AG10803 (cell line): ENCODE measurements around the gene AGO4.
"Not testable (repeated sequence)": the region's sequence is repeated elsewhere in the genome, so short reads cannot be mapped to it uniquely, and the experiment has no call there.

Source experiments
- DNase-seq: peaks from one replicate; pipeline ENCODE4 v3.0.0; 2010; ENCODE audit warnings: low read depth
- H3K4me3 ChIP-seq: 2 replicates; pipeline ENCODE4 v1.5.1; 2011; ENCODE audit warnings: mild to moderate bottlenecking, low read length, control low read depth
- CTCF ChIP-seq: conservative IDR thresholded peaks from 2 replicates; pipeline ENCODE4 v1.5.1; 2011; ENCODE audit warnings: mild to moderate bottlenecking, low read length, control low read depth, inconsistent platforms

The AGO4 gene

GRCh38 chr1:35797380-35797779 is 10.4 kb upstream of the AGO4 start:
- no peak for DNase-seq
- no peak overlapping the region for H3K4me3 ChIP-seq
- TF ChIP-seq CTCF, result no peak

GRCh38 chr1:35798019-35798418 is 9.8 kb upstream of the AGO4 start:
- H3K4me3 ChIP-seq, DNase-seq: not testable (repeated sequence)

DNA sequence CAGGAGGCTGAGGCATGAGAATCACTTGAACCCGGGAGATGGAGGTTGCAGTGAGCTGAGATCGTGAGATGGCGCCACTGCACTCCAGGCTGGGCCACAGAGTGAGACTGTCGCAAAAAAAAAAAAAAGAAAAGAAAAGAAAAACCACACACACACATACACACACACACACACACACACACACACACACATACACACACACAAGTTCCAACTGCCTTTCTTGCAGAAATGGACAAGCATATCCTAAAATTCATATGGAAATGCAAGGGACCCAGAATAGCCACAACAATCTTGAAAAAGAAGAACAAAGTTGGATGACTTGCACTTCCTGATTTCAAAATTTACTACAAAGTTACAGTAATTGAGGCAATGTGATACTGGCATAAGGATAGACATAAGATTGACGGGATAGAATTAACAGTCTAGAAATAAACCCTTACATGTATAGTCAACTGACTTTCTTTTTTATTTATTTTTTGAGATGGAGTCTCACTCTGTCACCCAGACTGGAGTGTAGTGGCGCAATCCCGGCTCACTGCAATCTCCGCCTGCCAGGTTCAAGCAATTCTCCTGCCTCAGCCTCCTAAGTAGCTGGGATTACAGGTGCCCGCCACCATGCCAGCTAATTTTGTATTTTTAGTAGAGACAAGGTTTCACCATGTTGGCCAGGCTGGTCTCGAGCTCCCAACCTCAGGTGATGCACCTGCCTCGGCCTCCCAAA is 7.5 kb upstream of the AGO4 start:
- not testable (repeated sequence) for DNase-seq, H3K4me3 ChIP-seq

DNA sequence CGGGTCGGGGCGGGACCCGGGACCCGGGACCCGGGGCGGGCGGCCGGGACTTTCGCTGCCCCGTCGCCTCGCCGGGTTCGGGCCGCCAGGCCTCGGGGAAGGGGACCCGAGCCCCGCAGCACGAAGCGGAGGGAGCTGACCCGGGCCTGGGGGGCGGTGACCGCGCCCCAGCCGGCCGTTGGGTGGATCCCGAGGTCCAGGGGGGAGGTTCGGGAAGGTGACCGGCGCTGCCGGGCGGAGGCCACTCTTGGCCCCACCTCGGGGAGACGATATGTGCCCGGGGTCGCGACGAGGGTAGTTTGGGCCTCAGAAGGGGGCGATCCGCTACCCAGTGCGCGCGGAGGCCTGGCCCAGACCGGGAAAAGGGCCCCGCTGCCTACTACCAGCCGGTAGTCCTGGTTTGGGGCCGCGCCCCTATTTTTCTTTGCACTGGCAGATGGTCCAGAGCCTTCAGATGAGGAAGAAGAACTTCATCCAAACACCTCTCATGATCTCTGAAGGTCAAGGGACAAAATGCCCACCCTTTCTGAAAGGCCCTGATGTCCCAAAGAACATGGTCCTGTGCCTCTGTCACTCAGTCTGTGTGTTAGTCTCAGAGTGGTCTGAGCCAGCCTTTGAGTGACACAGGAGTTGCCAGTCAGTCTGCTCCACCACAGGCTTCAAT is 766 bp downstream of the AGO4 start:
- peak; percentile 21 for DNase-seq
- H3K4me3 ChIP-seq, result peak overlapping the region; percentile 78
- TF ChIP-seq CTCF, result no peak

DNA sequence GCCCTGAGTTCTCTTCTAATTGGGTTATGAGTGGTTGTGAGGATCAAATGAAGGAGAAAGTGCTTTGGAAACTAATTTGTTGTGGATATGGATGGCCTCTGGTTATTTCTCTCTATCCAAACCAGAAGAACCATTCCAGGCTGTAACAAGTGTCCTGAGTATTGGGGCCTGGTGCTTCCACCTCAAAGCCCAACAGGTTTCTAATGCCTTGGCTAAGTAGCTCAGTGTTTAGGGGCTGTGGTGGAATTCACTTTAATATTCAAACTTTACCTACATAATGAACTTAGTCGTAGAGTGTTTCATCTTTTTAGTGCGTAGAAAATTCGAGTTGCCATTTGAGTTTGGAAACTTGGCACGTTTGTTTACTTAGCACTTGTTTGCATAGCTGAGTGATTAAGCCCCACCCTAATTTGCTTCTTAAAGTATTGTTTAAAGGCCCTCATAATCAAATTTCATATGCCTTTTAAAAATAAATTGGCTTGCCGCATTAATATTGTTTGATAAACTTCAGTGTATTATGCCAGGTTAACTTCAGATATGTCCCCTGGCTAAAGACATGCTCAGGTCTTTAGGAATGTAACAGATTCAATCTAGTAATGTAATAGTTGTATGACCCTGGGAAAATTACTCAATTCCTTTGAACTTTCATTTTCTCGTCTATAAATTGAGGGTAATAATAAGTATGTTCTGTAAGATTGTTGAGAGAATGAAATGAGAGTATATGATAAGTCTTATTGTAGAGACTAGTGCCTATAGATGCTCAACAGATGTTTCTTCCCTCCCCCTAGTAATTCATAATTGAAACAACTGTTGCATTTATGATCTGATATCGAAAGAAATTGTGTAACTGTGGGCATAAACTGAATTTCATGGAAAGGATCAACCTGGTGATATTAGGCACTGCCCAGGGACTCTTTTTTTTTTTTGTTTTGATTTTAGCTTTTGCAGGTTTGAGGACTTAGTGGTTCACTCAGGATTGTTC is 1.6 kb downstream of the AGO4 start:
- no peak for TF ChIP-seq CTCF
- DNase-seq, result peak; percentile 9
- H3K4me3 ChIP-seq, result peak overlapping the region; percentile 78

DNA sequence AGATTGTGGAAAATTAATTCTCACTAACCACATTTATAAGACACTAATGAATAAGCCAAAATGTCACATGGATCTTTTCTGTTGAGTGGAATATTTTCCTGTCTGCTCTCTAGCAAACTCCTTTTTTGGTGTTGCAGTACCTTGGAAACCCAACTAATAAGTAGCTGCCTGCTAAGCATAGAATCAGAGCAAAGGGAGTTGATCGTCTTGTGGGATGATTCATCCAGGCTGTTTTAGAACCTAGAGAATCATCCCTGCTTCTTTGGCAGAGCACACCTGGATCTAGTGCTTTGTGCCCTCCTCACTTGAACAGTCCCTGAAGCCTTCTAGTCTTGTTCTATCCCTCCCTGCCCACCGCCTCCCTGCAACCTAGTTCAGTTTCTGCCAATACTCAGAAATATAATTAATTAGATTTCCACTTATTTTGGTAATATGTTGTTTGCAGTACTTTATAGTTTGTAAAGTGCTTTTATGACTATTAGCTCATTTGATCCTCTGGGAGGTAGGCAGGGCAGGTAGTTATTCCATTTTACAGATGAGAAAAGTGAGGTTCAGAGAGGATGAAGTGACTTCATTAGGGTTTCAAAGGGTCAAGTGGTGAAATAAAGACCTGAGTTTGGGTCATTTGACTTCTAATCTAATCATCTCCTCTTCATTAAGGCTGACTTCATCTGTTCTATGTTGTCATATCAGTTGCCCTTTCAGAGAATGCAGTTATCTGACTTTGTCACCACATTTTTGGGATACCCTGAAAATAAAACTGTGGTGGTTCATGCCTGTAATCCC is 2.5 kb downstream of the AGO4 start:
- no peak overlapping the region for H3K4me3 ChIP-seq
- no peak for TF ChIP-seq CTCF
- DNase-seq, result peak; percentile 37

- DNase-seq, H3K4me3 ChIP-seq: not testable (repeated sequence)
These were observed 4.9 kb downstream of the AGO4 start for GRCh38 chr1:35812754-35813153.

DNA sequence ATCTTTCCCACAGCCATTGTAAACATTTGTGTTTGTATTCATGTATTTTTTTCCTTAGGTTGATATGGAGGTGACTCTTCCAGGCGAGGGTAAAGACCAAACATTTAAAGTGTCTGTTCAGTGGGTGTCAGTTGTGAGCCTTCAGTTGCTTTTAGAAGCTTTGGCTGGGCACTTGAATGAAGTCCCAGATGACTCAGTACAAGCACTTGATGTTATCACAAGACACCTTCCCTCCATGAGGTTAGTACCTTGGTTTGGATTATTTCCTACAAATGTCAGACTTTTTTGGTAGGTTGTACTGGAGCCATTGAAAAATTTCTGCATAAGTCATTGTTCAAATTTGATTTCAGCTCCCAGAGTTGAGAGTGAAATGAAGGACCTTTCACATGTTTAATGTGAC is 17.4 kb downstream of the AGO4 start:
- DNase-seq, result no peak
- no peak for TF ChIP-seq CTCF
- no peak overlapping the region for H3K4me3 ChIP-seq
